HG03432 (cell line): ENCODE results near the gene SLC50A1.
"Not testable (repeated sequence)": the region's sequence is repeated elsewhere in the genome, so short reads cannot be mapped to it uniquely, and the experiment has no call there.

Experiments used
- ATAC-seq: cut with Tn5 transposase; IDR thresholded peaks from one replicate; pipeline ENCODE4 v1.9.1; 2021; ENCODE audit warnings: mild to moderate bottlenecking, moderate library complexity; ENCODE audit not compliant: unreplicated experiment

Gene SLC50A1

GRCh38 chr1:155134322-155134721 lies 1.3 kb upstream of the SLC50A1 start:
- ATAC-seq: no peak

- ATAC-seq: no peak
These were observed 705 bp upstream of the SLC50A1 start for GRCh38 chr1:155134880-155135414.

DNA sequence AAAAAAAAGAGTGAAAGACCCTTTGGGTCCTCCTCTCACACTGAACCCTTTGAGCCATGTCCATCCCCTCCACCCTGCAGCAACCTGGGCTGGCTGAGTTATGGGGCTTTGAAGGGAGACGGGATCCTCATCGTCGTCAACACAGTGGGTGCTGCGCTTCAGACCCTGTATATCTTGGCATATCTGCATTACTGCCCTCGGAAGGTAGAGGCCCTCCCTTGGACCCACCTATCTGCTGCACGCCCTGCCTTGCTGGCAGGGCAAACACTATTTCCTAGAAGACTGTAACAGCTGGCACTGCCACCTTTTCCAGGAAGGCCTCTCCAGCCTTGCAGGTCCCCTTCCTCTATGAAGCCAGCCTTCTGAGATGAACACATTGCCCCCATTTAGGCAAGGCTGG lies 1.1 kb downstream of the SLC50A1 start:
- no peak for ATAC-seq

GRCh38 chr1:155137154-155137949 lies 1.7 kb downstream of the SLC50A1 start:
- ATAC-seq: no peak

- peak; percentile 69 for ATAC-seq
These were observed 4.4 kb downstream of the SLC50A1 start, which contains the start of gene DPM3 for GRCh38 chr1:155139895-155140629. Gene DPM3, minus strand, starts transcription at chr1:155140531. Its CDS starts 291 bp downstream, at chr1:155140240.

DNA sequence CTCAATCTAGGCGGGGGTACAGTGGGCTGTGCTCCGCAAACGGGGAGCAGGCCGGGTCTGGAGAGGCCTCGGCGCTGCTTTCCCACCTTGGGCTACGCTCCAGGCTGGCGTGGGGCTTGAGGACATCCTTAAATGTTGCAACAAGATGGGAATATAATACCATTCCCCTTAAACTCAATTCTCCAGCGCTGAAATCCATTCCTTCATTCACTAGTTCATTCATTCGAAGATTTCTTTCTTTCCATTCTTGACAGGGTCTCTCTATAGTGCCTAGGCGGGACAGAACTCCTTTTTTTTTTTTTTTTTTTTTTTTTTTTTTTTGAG lies 4.9 kb downstream of the SLC50A1 start:
- no peak for ATAC-seq

DNA sequence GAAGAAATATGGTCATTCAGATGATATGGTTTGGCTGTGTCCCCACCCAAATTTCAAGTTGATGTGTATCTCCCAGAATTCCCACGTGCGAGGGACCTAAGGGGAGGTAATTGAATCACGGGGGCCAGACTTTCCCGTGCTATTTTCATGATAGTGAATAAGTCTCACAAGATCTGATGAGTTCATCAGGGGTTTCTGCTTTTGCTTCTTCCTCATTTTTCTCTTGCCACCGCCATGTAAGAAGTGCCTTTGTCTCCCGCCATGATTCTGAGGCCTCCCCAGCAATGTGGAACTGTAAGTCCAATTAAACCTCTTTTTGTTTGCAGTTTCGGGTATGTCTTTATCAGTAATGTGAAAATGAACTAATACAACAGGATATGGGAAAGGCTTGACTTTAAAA lies 6.1 kb downstream of the SLC50A1 start:
- ATAC-seq: no peak

DNA sequence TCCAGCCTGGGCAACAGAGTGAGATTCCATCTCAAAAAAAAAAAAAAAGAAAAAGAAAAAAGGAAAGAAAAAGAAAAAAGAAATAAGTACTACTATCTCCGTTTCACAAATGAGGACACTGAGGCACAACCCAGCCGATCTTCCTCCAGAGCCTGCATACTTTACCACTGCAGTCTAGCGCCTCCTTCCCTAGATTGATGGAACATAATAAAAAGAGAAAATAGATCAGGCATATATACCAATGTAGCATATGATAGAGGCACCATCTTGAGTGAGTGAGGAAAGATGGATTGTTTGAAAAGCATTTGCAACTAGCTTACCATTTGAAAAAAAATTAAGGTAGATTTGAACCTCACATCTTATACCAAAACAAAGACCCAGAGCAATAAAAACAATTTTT lies 9.8 kb downstream of the SLC50A1 start:
- no peak for ATAC-seq

DNA sequence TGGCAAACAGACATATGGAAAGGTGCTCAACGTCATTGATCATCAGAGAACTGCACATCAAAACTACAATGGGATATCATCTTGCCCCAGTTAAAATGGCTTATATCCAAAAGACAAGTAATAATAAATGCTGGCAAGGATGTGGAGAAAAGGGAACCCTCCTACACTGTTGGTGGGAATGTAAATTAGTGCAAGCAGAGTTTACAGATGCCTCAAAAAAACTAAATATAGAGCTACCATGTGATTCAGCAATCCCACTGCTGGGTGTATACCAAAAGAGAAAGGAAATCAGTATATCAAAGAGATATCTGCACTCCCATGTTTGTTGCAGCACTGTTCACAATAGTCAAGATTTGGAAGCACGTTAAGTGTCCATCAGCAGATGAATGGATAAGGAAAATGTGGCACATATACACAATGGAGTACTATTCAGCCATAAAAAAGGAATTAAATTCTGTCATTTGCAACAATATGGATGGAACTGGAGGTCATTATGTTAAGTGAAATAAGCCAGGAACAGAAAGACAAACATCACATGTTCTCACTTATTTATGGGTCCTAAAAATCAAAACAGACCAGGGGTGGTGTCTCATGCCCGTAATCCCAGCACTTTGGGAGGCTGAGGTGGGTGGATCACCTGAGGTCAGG lies 20.5 kb downstream of the SLC50A1 start:
- not testable (repeated sequence) for ATAC-seq

GRCh38 chr1:155158991-155159390 lies 23.3 kb downstream of the SLC50A1 start:
- ATAC-seq: no peak

- no peak for ATAC-seq
These were observed 24.5 kb downstream of the SLC50A1 start for GRCh38 chr1:155160128-155160527.

DNA sequence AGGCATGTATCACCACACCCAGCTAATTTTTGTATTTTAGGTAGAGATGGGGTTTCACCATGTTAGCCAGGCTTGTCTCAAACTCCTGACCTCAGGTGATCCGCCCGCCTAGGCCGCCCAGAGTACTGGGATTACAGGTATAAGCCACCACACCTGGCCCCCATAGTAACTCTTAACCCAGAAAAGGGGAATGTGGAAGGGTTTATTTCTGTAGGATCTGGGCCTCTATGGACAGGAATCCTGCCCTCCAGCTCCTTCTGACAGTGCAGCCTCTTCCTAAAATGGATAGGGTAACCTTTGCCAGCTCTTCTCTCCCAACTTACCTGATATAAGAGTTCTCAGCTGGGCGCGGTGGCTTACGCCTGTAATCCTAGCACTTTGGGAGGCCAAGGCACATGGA lies 27.0 kb downstream of the SLC50A1 start:
- ATAC-seq: not testable (repeated sequence)

- not testable (repeated sequence) for ATAC-seq
These were observed 28.1 kb downstream of the SLC50A1 start for GRCh38 chr1:155163785-155164184.

GRCh38 chr1:155164625-155165024 lies 29.0 kb downstream of the SLC50A1 start:
- not testable (repeated sequence) for ATAC-seq

DNA sequence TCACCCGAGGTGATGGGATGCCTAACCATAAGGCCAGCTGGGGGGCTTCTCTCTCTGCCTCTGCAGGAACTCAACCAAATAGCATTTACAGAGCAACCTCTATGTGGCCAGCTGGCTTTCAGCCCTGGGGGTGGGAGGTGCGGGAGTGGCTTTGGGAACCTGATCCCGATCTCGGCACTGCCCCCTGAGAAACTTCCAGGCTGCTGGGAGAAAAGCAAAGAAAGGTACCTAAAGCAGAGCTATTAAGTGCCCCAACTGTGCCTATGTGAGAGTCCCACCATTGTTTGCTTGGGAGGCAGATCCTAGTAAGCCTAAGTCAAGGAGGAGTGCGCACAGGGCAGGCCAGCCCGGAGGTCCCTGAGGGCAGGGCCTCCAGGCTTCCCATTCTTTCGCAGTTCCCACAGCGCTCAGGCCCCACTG lies 30.4 kb downstream of the SLC50A1 start:
- no peak for ATAC-seq

GRCh38 chr1:155166471-155167165 lies 31.0 kb downstream of the SLC50A1 start:
- ATAC-seq: no peak

GRCh38 chr1:155167166-155168104 lies 31.8 kb downstream of the SLC50A1 start:
- no peak for ATAC-seq

GRCh38 chr1:155168105-155168445 lies 32.4 kb downstream of the SLC50A1 start:
- not testable (repeated sequence) for ATAC-seq

GRCh38 chr1:155168456-155169210 lies 33.0 kb downstream of the SLC50A1 start:
- ATAC-seq: no peak
